KOPT-K1 (cell line): ENCODE measurements around the gene TMEM154.

Experiments used
- H3K27ac ChIP-seq: fragments of 200-600 bp; sonication (generic); 2 replicates; pipeline ENCODE4 v1.5.1; 2016; ENCODE audit warnings: antibody characterized with exemption, mild to moderate bottlenecking, low read depth, low read length; ENCODE audit not compliant: poor library complexity, severe bottlenecking
- H3K36me3 ChIP-seq: fragments of 200-600 bp; sonication (generic); 2 replicates; pipeline ENCODE4 v1.5.1; 2017; ENCODE audit warnings: antibody characterized with exemption, mild to moderate bottlenecking, low read length, moderate library complexity; ENCODE audit not compliant: insufficient read depth
- H3K9me3 ChIP-seq: fragments of 200-600 bp; sonication (generic); 2 replicates; pipeline ENCODE4 v1.5.1; 2017; ENCODE audit warnings: antibody characterized with exemption, low read length, mild to moderate bottlenecking; ENCODE audit not compliant: insufficient read depth, poor library complexity, severe bottlenecking

The TMEM154 gene

DNA sequence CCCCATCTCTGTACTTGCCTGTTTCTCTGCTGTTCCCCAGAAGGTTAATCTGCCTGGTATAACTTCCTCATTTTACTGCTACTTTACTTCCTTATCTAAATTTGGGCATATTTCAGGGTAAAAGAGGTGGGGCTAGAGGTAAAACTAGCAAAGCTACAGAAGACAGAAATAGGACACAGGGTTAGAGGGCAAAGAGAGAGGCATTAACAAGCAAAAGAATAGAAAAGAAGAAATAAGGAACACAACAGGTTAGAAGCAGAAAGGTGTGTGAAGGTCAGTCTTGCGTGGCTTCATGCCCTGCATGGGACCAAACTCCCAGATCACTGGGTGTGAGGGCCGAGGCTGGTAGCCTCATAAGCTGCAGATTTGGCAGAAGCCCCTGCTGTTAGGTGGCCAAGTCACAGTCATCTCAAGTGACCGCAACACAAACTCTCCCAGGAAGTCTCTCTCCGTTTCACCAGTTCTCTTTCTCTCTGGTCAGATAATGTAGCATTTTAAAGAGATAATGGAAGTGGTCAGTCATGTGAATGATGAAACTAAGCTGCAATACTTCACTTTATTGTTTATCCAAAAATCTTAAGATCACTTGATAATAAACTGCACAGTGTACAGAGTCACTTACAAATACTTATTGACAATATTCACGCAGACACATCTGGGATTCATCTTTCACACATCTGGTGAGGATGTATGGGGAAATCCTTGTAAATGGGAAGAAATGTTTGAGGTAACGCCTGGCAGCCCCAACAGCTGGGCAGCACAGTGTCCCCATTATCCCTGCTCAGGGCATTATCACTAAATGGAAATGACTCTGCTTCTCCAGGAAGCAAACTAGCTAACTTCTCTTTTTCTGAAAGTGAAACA is 16.4 kb downstream of the TMEM154 start:
- H3K9me3 ChIP-seq, result peaks cover 6% of the 10 kb centered on the region
- H3K36me3 ChIP-seq, result no peaks in the 10 kb centered on the region
- H3K27ac ChIP-seq, result no peak overlapping the region

DNA sequence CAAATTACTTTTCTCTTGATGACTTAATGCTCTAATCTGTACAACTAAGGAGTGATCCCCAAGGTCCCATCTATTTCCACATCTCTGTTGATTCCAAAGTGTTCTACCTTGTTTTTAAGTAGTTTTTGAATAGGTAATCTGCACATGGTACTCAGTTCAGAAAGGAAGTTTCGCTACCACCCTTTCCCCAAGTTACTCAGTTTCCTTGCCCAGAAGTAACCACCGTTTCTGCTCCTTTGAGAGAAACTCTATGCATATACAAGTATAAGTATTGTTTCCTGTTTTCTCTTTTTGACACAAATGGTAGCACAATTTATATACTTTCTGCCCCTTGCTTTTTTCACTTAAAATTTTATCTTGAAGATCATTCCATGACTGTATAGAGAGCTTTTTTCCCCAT is 18.1 kb downstream of the TMEM154 start:
- peaks cover 24% of the 10 kb centered on the region for H3K9me3 ChIP-seq
- H3K27ac ChIP-seq, result no peak overlapping the region
- H3K36me3 ChIP-seq, result no peaks in the 10 kb centered on the region

DNA sequence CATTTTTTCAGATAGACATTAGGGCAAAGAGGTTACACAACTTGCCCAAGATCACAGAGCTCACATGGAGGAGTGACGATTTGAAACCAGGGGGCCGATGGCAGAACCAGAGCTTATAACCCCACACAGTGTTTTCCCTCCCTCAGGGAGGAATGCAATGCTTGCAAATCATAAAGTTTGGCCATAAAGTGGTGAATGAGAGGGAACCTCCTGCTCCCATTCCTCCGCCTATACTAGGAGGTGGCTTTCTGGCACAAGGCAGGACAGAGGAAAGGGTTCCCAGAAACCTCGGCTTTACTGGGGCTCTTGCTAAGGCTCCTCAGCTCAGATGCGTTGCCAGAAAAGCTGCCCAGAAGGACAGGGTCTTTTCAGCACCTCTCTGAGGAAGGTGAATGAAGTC is 19.3 kb downstream of the TMEM154 start:
- Histone ChIP-seq H3K9me3 (peaks cover 33% of the 10 kb centered on the region), H3K36me3 (no peaks in the 10 kb centered on the region), H3K27ac (no peak overlapping the region)

DNA sequence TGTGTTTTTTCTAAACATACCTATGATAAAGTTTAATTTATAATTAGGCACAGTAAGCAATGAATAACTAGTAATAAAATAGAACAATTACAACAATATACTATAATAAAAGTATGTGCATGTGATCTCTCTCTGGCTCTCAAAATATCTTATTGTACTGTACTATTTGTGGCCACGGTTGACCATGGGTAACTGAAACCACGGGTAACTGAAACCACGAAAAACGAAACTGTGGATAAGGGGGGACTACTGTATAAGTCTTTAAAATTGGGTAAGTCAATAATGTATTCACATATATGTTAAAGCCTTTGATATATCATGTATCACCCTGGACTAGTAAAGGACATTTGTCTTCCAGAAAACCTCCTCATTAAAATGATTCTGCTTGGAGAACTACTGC is 20.0 kb downstream of the TMEM154 start:
- Histone ChIP-seq H3K27ac (no peak overlapping the region), H3K9me3 (peaks cover 33% of the 10 kb centered on the region), H3K36me3 (no peaks in the 10 kb centered on the region)

DNA sequence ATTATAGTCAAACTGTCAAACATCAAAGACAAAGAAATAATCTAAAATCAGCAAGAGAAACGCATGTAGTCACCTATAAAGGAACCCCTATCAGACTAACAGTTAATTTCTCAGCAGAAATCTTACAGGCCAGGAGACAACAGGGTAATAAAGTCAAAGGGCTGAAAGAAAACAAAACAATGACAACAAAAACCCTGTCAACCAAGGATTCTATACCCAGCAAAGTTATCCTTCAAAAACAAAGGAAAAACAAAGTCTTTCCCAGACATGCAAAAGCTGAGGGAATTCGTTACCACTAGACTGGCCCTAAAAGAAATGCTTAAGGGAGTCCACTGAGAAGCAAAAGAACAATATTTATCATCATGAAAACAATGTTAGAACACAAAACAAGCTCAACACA is 22.1 kb downstream of the TMEM154 start:
- no peaks in the 10 kb centered on the region for H3K36me3 ChIP-seq
- H3K9me3 ChIP-seq, result peaks cover 33% of the 10 kb centered on the region
- no peak overlapping the region for H3K27ac ChIP-seq

DNA sequence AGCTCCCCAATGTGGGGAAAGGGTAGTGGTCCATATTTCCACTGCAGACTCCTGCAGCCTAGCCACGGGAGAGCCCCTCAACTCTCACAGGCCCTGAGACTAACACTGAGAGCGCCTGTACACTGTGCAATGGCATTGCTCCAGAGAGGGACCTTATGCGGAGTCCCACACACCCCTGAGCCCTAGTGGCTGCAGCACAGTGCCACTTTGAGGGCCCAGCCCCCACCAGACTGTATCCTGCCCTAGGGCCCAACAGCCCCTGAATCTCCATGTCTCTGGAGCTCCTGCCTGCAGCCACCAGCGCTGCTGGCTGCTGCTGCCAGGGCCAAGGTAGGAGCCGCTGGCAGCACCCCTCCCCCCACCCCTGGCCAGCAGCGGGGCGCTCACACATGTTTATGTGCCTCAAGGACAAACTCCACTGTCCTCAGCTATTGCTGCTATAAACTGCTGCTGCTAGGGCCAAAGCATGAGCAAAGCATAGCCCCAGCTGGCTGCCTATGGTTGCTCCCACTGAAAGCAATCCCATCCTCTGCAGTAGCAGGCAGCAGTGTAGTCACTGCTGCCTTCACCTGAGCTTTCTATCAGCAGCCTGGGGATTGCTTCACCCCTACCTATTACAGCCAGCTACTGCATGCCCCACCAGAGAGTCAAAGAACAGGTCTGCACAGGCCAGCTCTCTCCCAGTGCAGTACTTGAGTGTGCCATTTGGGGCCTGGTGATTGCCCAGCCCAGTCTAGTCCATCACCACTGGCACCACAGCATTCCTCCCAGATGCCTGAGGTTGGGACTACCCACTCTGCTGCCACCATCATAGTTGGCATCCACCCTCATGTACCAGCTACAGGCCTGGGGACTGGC is 24.3 kb downstream of the TMEM154 start:
- Histone ChIP-seq H3K9me3 (peaks cover 33% of the 10 kb centered on the region), H3K36me3 (no peaks in the 10 kb centered on the region), H3K27ac (no peak overlapping the region)

DNA sequence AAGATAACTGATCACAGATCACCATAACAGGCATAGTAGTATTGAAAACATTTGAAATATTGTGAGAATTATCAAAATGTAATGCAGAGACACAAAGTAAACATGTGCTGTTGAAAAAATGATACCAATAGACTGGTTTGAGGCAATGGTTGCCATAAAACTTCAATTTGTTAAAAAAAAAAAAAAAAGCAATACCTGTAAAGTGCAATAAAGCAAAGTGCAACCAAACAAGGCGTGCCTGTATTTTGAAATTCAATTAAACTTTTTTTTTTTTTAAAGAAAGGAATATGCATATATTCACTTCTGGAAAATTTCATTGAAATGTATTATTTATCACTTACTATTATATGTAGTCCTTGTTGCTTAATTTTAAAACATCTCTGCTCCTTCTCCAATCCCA is 27.7 kb downstream of the TMEM154 start:
- Histone ChIP-seq H3K36me3 (no peaks in the 10 kb centered on the region), H3K9me3 (peaks cover 13% of the 10 kb centered on the region), H3K27ac (no peak overlapping the region)

DNA sequence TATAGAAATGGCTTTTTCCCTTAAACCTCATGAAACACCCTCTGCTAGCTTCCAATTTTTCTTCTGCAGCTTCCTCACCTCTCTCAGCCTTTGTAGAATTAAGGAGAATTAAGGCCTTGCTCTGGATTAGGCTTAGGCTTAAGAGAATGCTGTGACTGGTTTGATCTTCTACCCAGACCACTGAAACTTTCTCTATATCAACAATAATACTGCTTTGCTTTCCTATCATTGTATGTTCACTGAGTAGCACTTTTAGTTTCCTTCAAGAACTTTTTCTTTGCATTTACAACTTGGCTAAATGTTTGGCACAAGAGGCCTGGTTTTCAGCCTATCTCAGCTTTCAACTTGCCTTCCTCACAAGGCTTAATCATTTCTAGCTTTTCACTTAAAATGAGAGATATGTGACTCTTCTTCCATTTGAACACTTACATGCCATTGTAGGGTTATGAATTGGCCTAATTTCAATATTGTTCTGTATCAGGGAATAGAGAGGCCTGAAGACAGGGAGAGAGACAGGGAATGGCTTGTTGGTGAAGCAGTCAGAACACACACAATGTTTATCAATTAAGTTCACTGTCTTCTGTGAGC is 28.2 kb downstream of the TMEM154 start:
- H3K36me3 ChIP-seq, result no peaks in the 10 kb centered on the region
- peaks cover 8% of the 10 kb centered on the region for H3K9me3 ChIP-seq

DNA sequence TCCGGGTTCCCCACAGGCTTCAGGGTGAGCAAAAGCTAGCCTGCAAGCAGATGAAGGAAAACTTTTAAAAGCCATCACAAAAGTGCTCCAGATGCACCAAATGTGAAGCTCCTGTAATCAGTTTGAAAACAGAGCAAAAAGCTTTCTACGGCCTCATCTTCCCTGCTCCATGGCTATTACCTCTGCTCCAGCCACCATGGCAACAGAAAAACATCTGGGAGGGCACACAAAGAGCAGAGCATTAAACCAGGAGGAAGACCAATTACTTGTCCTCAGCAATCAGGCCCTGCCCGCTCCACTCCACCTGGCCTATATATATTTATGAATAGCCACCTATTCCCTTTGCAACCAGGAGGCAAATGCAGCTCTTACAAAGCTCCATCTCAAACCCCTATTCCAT is 33.6 kb downstream of the TMEM154 start:
- H3K9me3 ChIP-seq, result no peaks in the 10 kb centered on the region
- no peak overlapping the region for H3K27ac ChIP-seq
- H3K36me3 ChIP-seq, result no peaks in the 10 kb centered on the region

More for the DNA sequence above, 28.2 kb downstream of the TMEM154 start:
- H3K27ac ChIP-seq, result no peak overlapping the region

DNA sequence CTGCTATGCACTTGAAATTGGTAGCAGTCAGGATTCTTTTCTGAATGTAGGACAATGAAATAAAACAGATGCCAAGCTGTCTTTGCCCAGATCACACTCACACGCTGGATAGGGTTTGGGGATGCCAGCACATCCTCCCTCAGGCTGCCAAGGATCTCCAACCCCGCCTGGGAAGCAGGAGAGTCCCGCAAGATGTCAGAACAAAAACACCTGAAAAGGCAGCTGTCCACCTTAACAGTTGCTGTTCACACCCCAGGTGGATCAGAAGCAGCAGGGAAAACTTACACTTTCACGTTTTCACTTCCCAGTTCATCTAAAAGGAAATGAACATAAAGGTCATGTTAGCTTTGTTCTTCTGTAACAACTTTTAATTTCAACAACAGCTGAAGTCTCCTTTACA is 35.7 kb downstream of the TMEM154 start:
- Histone ChIP-seq H3K36me3 (no peaks in the 10 kb centered on the region), H3K9me3 (no peaks in the 10 kb centered on the region), H3K27ac (no peak overlapping the region)

DNA sequence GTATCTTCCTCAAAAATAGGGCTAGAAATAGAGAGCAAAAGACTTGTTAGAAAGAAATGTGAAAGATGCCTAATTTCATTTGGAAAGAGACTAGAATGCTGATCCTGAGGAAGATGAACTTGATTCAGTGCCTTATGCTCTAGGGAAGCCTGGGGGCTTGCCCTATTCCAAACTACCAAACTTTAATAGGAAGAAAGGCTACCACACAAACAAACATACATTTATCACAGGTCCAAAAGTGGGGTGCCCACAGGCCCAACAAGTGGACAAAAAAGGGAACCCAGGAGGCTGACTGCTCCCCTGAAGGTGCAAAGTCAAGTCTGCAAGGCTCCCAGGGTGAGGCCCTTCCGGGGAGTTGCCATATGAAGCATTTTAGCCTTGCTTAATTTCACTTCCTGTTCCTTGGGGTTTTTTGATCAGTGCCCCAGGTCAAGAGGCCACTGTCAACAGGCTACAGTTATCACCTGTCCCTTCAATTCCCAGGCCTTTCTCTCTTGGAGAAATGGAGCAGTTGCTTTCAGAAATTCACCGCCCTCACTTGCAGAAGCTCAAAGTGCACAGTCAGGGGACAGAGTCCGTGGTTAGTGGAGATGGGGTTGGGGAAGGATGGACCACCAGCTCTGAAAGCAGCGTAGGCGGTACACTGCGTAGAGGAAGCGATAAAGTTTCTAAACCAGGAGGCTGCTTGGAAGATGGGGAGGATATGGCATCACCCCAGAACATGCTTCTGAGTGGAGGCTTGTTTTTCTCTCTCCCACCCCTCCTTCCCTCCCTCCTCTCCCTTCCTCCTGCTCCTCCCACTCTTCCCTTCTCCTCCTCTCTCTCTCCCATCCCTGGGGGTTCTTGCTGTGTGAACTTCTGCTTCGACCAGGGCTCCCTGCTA is 36.4 kb downstream of the TMEM154 start:
- no peak overlapping the region for H3K27ac ChIP-seq
- no peaks in the 10 kb centered on the region for H3K9me3 ChIP-seq
- no peaks in the 10 kb centered on the region for H3K36me3 ChIP-seq

DNA sequence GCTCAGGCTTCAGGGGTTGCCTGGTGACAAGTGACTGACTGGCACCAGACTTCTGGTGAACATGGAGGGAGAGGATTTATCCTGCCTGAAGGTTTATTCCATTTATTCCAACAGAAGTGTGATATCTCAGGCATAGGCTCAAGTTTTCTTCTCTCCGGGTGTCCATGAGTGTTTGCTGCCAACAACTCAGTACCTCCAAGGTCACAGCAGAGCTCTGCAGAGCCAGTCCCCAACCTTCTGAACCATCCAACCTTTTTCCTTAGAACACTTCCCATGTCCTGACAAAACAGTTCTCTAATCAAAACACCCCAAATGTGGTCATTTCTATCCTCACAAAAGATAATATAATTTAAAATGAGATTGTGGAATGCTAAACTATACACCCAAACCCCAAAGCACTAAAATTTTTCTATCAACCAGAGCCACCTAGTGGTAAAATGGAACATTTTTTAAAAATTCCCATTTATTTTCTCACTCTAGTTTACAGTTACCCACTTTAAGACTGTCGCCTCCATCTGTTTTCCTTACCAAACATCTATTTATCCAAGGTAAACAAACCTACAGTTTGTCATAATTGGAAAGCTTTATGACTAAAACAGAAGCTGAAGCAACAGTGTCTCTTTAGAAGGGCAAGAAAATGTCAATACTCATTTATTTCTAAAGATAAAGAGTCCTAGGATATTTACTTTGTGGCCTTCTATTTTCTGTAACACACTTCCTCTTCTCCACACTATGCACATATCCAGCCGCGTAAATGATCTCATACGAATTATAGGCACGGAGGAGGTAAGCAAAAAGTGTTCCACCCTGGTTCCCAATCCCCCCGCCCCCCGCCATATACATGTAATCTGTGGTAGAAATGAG is 39.5 kb downstream of the TMEM154 start:
- Histone ChIP-seq H3K36me3 (no peaks in the 10 kb centered on the region), H3K27ac (no peak overlapping the region)

DNA sequence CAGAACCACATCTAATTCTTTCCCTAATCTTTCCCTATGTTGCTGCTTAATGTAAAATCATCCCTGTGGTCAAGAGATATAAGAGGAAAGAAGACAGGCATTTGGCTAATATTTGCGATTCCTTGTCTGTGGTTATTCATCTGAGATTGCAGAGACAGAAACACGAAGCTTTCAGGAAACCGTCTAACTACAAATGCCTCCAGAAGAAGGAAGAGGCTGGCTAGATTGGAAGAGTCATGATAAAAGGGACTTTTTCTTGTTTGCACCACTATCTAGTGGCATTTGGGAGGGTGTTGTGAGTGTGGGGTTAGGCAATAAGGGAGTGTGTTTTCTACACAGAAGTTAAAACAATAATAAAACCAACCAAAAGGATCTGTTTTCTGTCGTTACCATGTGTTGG is 43.9 kb downstream of the TMEM154 start:
- Histone ChIP-seq H3K9me3 (no peaks in the 10 kb centered on the region), H3K36me3 (peaks cover 7% of the 10 kb centered on the region; the same call in 1 of the 2 replicates), H3K27ac (no peak overlapping the region)

More for the DNA sequence above, 39.5 kb downstream of the TMEM154 start:
- H3K9me3 ChIP-seq, result no peaks in the 10 kb centered on the region
